GM12865 (cell line): ENCODE results near the gene CDH20.

Experiments
- DNase-seq: peaks from one replicate; pipeline ENCODE4 v3.0.0; 2010; ENCODE audit warnings: low read depth
- H3K4me3 ChIP-seq: 2 replicates; pipeline ENCODE4 v1.5.1; 2011; ENCODE audit warnings: mild to moderate bottlenecking, low read depth, low read length, control low read depth
- TF ChIP-seq, protein P1 (sequence below): IDR thresholded peaks from 2 replicates; pipeline ENCODE4 v1.5.1; 2011; ENCODE audit warnings: low read length, control low read depth, low read depth, inconsistent platforms; ENCODE audit not compliant: insufficient read depth; ENCODE audit errors: missing control alignments

CDH20 gene

DNA sequence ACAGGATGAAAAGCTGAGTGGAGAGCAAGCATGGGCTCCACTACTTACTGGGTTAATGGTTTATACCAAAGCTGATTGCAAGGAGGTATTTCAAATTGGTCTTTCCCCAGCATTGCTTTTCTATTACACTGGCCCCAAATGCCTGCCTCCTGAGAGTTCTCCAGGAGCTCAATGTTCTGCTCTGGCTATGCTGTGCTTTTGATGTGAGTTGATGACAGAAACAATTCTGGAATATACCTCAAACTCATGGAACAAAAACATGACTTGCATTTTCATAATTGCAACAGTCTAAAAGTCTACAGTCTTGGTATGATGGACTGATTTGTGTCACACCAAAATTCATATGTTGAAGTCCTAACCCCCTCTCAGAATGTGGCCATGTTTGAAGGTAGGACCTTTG lies 258.0 kb downstream of the CDH20 start:
- TF ChIP-seq, protein P1, sequence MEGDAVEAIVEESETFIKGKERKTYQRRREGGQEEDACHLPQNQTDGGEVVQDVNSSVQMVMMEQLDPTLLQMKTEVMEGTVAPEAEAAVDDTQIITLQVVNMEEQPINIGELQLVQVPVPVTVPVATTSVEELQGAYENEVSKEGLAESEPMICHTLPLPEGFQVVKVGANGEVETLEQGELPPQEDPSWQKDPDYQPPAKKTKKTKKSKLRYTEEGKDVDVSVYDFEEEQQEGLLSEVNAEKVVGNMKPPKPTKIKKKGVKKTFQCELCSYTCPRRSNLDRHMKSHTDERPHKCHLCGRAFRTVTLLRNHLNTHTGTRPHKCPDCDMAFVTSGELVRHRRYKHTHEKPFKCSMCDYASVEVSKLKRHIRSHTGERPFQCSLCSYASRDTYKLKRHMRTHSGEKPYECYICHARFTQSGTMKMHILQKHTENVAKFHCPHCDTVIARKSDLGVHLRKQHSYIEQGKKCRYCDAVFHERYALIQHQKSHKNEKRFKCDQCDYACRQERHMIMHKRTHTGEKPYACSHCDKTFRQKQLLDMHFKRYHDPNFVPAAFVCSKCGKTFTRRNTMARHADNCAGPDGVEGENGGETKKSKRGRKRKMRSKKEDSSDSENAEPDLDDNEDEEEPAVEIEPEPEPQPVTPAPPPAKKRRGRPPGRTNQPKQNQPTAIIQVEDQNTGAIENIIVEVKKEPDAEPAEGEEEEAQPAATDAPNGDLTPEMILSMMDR: no peak

DNA sequence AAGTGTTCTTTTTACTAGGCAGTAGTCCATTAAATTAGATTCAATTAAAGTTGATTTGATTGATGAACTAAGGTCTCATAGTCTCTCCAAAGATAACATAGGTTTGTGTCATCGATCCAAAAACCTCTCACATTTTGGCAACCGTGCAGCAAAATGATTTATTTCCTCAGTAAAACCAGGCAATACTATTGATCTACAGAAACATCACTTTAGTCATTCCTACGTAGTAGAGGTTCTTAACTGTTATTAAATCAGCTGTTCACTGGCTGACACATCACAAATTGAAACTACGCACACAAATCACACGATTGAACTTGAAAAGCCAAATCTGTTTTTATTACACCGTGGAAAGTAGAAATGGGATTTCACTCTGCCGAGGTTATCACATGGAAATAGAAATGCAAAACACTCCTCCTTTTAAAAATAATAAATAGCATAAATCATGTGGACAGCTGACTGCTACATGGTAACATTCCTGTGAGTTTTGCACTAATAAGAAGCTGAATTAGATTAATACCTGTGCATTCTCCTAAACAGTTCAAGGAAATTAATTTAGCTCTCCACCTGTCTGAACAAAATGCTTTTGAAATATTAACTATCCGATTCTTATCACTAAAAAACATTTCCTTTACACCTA lies 262.5 kb downstream of the CDH20 start:
- TF ChIP-seq, protein P1: no peak
- no peak for DNase-seq

More for the DNA sequence above, 258.0 kb downstream of the CDH20 start:
- no peak for DNase-seq
- H3K4me3 ChIP-seq: no peak overlapping the region

DNA sequence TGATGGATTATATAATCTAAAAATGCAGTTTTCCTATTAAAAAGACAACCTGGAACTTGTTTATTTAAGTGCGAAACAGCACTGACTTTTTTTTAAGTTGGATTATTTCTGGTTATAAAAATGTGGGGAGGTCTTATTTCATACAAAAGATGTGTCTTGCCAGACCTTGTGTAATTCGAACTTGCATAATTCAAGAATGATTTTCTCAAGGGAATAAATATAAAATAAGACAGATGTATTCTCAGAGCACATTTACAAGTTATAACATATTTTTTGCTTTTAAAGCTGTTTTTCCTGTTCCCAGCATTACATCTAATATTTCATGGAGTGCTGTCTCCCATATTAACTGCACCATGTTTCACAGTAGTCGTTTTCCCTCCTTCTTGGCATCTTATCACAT lies 263.1 kb downstream of the CDH20 start:
- TF ChIP-seq, protein P1: no peak
- no peak for DNase-seq
- H3K4me3 ChIP-seq: no peak overlapping the region

More for the DNA sequence above, 262.5 kb downstream of the CDH20 start:
- no peak overlapping the region for H3K4me3 ChIP-seq

DNA sequence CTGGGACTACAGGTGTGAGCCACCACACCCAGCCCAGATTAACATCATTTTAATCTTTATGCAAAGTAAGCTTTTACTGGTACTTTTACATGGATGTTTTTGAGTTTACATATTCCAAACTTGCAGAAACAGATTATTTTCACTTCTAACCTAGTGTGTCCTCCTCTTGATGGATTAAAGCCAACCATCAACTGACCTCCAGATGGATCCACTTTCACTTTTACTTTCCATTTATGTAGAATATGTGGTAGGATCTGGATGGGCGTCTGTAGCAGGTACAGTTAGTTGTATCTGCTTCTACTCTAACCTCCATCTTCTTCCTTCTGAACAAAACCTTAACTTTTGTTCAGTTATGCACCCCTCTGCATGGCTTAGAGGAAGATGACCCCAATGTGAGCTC lies 264.1 kb downstream of the CDH20 start:
- H3K4me3 ChIP-seq: no peak overlapping the region
- TF ChIP-seq, protein P1: no peak
- no peak for DNase-seq

DNA sequence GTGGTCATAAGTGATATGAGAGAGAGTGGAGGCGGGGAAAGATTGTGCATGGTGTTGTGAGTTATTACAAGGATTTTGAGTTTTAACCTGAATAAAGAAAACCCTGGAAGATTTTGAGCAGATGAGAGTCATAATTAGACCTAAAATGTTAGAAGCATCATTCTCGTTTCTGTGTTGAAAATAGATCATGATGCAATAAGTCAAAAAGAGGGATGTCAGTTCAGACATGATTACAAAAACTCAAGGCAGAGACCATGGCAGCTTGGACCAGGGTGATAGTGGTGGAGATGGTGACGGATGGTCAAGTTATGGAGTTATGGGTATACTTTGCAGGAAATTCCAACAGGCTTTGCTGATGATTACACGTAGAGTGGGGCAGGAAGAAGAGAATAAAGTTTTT lies 267.2 kb downstream of the CDH20 start:
- no peak overlapping the region for H3K4me3 ChIP-seq
- DNase-seq: no peak
- TF ChIP-seq, protein P1: no peak

DNA sequence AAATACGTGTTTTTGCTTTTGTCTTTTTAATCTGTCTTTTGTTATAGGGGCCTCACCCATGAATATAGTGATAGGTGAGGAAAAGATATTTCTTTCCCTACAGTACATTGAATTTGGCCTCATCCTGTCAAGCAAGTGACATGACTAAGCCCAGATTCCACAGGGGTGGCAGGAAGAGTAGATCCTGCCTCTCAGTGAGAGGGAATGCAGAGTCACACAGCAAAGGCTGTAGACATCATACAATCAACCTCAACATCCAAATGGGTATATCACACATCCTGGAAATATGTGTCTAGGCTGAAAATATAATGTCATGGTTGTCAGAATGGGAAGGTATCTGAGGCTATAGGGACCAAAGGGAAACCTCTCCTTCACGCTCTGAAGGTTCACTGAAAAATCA lies 269.6 kb downstream of the CDH20 start:
- H3K4me3 ChIP-seq: no peak overlapping the region
- DNase-seq: no peak
- TF ChIP-seq, protein P1: no peak
